GM21423 (cell line): ENCODE results near the gene FBXW7.
A peak's percentile ranks its signal among the peaks of the same experiment; 100 is the strongest.

Experiments
- ATAC-seq: cut with Tn5 transposase; IDR thresholded peaks from one replicate; pipeline ENCODE4 v1.9.1; 2021; ENCODE audit warnings: mild to moderate bottlenecking, moderate library complexity; ENCODE audit not compliant: unreplicated experiment

Gene FBXW7

GRCh38 chr4:152434011-152434410, 101.9 kb downstream of the FBXW7 start:
- ATAC-seq = peak; percentile 57

GRCh38 chr4:152431784-152432183, 104.1 kb downstream of the FBXW7 start:
- ATAC-seq = no peak

GRCh38 chr4:152431291-152431690, 104.6 kb downstream of the FBXW7 start:
- ATAC-seq = no peak

GRCh38 chr4:152430507-152430906, 105.4 kb downstream of the FBXW7 start:
- no peak for ATAC-seq

GRCh38 chr4:152427981-152428380, 107.9 kb downstream of the FBXW7 start:
- no peak for ATAC-seq

GRCh38 chr4:152424977-152425376, 110.9 kb downstream of the FBXW7 start:
- ATAC-seq = no peak

GRCh38 chr4:152424396-152424795, 111.5 kb downstream of the FBXW7 start:
- ATAC-seq = no peak

- no peak for ATAC-seq
These were observed 113.0 kb downstream of the FBXW7 start for GRCh38 chr4:152422817-152423320.

GRCh38 chr4:152421576-152421975, 114.3 kb downstream of the FBXW7 start:
- ATAC-seq = no peak

GRCh38 chr4:152419809-152420208, 116.1 kb downstream of the FBXW7 start:
- no peak for ATAC-seq

GRCh38 chr4:152417673-152418072, 118.2 kb downstream of the FBXW7 start:
- ATAC-seq = no peak

GRCh38 chr4:152415980-152416379, 119.9 kb downstream of the FBXW7 start:
- no peak for ATAC-seq

- no peak for ATAC-seq
These were observed 127.2 kb downstream of the FBXW7 start for GRCh38 chr4:152408514-152409327.

- no peak for ATAC-seq
These were observed 134.5 kb downstream of the FBXW7 start for GRCh38 chr4:152401424-152401823.

- ATAC-seq = peak; percentile 76
These were observed 136.6 kb downstream of the FBXW7 start for GRCh38 chr4:152399246-152399645.

GRCh38 chr4:152398060-152398459, 137.8 kb downstream of the FBXW7 start:
- ATAC-seq = no peak

GRCh38 chr4:152394791-152395190, 141.1 kb downstream of the FBXW7 start:
- ATAC-seq = no peak

GRCh38 chr4:152392079-152392478, 143.8 kb downstream of the FBXW7 start:
- no peak for ATAC-seq

GRCh38 chr4:152390216-152390615, 145.7 kb downstream of the FBXW7 start:
- ATAC-seq = no peak

GRCh38 chr4:152389359-152389758, 146.5 kb downstream of the FBXW7 start:
- ATAC-seq = no peak

- ATAC-seq = no peak
These were observed 150.3 kb downstream of the FBXW7 start for GRCh38 chr4:152385551-152385950.

GRCh38 chr4:152382057-152382785, 153.7 kb downstream of the FBXW7 start:
- ATAC-seq = peak; percentile 66
